HEK293T (cell line): ENCODE measurements around the gene MICALL2.
"Not testable (repeated sequence)": the region's sequence is repeated elsewhere in the genome, so short reads cannot be mapped to it uniquely, and the experiment has no call there.

Source experiments
- CTCF ChIA-PET: fragments of 350-600 bp; formaldehyde crosslinking; extraction: SDS; loops from one replicate; lab custom pipeline; 2021; ENCODE audit warnings: antibody characterized with exemption, inconsistent platforms; lab: Yijun Ruan, JAX
- POLR2A ChIA-PET: fragments of 350-600 bp; formaldehyde crosslinking; extraction: SDS; loops from one replicate; lab custom pipeline; 2020; ENCODE audit warnings: antibody characterized with exemption, inconsistent platforms; lab: Yijun Ruan, JAX
- DNase-seq: peaks from one replicate; pipeline ENCODE4 v3.0.0; 2012; ENCODE audit warnings: mixed read lengths; ENCODE audit errors: extremely low spot score
- ARNT ChIP-seq: fragments of 450-650 bp; IDR thresholded peaks from 2 replicates; pipeline ENCODE4 v1.6.1; 2017; ENCODE audit warnings: mild to moderate bottlenecking
- BHLHE40 ChIP-seq: fragments of 450-650 bp; IDR thresholded peaks from 2 replicates; pipeline ENCODE4 v1.6.1; 2016; ENCODE audit warnings: mild to moderate bottlenecking, moderate library complexity, borderline replicate concordance
- CTBP1 ChIP-seq: fragments of 450-650 bp; IDR thresholded peaks from 2 replicates; pipeline ENCODE4 v1.6.1; 2016; ENCODE audit warnings: borderline replicate concordance
- ELF4 ChIP-seq: fragments of 450-650 bp; IDR thresholded peaks from 2 replicates; pipeline ENCODE4 v1.6.1; 2017; ENCODE audit warnings: antibody characterized with exemption
- FOXA1 ChIP-seq: fragments of 450-650 bp; IDR thresholded peaks from 2 replicates; pipeline ENCODE4 v1.6.1; 2016; ENCODE audit warnings: mild to moderate bottlenecking
- FOXK2 ChIP-seq: fragments of 450-650 bp; IDR thresholded peaks from 2 replicates; pipeline ENCODE4 v1.6.1; 2016; ENCODE audit warnings: mild to moderate bottlenecking
- FOXM1 ChIP-seq: fragments of 450-650 bp; IDR thresholded peaks from 2 replicates; pipeline ENCODE4 v1.6.1; 2017; ENCODE audit warnings: mild to moderate bottlenecking, borderline replicate concordance
- HDGF ChIP-seq: fragments of 450-650 bp; IDR thresholded peaks from 2 replicates; pipeline ENCODE4 v1.6.1; 2017; ENCODE audit warnings: antibody characterized with exemption, borderline replicate concordance
- L3MBTL2 ChIP-seq: fragments of 450-650 bp; conservative IDR thresholded peaks from 2 replicates; pipeline ENCODE4 v1.6.1; 2016; ENCODE audit warnings: mild to moderate bottlenecking
- LEF1 ChIP-seq: fragments of 450-650 bp; IDR thresholded peaks from 2 replicates; pipeline ENCODE4 v1.6.1; 2017; ENCODE audit warnings: mild to moderate bottlenecking, borderline replicate concordance
- NFRKB ChIP-seq: fragments of 450-650 bp; IDR thresholded peaks from 2 replicates; pipeline ENCODE4 v1.6.1; 2016; ENCODE audit warnings: mild to moderate bottlenecking, moderate library complexity
- SP1 ChIP-seq: fragments of 450-650 bp; IDR thresholded peaks from 2 replicates; pipeline ENCODE4 v1.6.1; 2017
- SUZ12 ChIP-seq: fragments of 450-650 bp; IDR thresholded peaks from 2 replicates; pipeline ENCODE4 v1.6.1; 2016; ENCODE audit warnings: mild to moderate bottlenecking
- TARDBP ChIP-seq: fragments of 450-650 bp; IDR thresholded peaks from 2 replicates; pipeline ENCODE4 v1.6.1; 2016
- ZNF384 ChIP-seq: fragments of 450-650 bp; IDR thresholded peaks from 2 replicates; pipeline ENCODE4 v1.6.1; 2016
- TF ChIP-seq, protein P1 (sequence below): fragments of 450-650 bp; IDR thresholded peaks from 2 replicates; pipeline ENCODE4 v1.6.1; 2016

The MICALL2 gene

DNA sequence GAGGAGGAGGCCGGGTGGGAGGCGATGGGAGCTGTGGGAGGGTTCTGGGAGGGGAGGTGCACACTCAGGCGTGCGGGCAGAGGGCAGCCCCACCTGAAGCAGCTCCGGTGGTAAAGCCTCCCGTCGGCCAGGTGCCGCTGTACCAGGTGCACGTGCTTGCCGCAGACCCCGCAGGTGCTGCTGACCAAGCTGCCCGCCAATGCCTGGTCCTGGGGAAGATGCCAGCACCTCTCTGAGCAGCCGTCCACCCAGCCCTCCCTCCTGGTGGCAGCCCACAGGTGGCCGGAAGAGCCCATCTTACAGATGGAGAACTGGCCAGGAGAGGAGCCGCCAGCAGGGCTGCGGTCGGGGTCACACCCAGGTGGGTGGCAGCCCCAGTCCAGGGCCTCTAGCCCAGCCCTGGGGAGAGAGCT lies 12.6 kb downstream of the MICALL2 start:
- ChIA-PET CTCF (no interaction called here), POLR2A (no interaction called here)
- TF ChIP-seq SP1 (no peak), FOXA1 (no peak), SUZ12 (no peak)
- no peak for DNase-seq

DNA sequence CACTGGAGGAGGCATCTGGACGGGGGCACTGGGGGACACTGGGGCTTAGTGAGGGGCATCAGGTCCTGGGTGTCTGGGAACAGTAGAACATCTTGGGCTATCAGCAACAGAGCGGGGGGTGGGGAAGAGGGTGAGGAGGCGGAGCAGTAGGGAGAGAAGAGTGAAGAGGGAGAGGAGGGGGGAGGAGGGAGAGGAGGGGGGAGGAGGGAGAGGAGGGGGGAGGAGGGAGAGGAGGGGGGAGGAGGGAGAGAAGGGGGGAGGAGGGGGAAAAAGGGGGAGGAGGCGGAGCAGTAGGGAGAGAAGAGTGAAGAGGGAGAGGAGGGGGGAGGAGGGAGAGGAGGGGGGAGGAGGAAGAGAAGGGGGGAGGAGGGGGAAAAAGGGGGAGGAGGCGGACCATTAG lies 13.2 kb downstream of the MICALL2 start:
- DNase-seq, CTCF ChIA-PET, POLR2A ChIA-PET: not testable (repeated sequence)

DNA sequence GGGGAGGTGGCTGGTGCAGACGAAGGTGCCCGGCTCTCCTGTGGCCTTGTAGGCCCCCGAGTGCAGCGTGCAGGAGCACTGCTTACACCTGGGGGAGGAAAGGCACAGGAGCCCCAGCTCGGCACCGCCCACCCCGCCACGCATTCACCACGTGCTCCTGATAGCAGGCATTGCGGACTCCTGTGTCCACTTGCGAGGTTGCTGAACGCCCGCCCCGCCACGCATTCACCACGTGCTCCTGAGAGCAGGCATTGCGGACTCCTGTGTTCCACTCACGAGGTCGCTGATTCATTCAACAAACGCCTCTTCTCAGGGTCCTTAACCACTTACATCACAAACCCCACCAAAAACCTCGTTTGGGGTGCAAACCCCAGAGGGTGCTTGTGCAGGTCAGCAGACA lies 13.9 kb downstream of the MICALL2 start:
- TF ChIP-seq, protein P1, sequence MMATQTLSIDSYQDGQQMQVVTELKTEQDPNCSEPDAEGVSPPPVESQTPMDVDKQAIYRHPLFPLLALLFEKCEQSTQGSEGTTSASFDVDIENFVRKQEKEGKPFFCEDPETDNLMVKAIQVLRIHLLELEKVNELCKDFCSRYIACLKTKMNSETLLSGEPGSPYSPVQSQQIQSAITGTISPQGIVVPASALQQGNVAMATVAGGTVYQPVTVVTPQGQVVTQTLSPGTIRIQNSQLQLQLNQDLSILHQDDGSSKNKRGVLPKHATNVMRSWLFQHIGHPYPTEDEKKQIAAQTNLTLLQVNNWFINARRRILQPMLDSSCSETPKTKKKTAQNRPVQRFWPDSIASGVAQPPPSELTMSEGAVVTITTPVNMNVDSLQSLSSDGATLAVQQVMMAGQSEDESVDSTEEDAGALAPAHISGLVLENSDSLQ: no peak
- TF ChIP-seq FOXA1: no peak
- TF ChIP-seq TARDBP: no peak
- no peak for TF ChIP-seq ZNF384
- TF ChIP-seq FOXK2: no peak
- ChIA-PET POLR2A (no interaction called here), CTCF (no interaction called here)
- no peak for DNase-seq

DNA sequence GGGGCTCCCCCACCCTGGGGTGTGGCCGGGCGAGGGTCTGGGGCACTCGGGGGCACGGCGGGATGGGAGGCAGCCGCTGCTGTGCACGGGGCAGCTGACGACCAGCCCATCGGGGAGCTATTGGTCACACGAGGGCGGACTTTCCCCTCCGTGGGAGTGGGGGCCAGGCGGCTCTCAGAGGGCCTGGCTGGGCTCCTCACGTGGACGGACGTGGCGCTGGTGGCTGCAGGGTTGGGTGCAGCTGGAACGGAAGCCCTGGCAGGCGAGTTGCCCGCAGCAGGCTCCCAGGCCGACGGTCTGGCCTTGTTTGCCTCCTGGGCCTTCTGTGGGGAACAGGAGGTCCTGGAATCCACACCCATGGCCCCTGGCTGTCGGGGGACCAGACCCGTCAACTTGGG lies 14.3 kb downstream of the MICALL2 start:
- CTCF ChIA-PET: no interaction called here
- TF ChIP-seq NFRKB (no peak), HDGF (no peak), TARDBP (no peak), SP1 (no peak), SUZ12 (no peak), FOXK2 (no peak), CTBP1 (no peak)
- TF ChIP-seq, protein P1: no peak
- POLR2A ChIA-PET: no interaction called here
- DNase-seq: no peak

DNA sequence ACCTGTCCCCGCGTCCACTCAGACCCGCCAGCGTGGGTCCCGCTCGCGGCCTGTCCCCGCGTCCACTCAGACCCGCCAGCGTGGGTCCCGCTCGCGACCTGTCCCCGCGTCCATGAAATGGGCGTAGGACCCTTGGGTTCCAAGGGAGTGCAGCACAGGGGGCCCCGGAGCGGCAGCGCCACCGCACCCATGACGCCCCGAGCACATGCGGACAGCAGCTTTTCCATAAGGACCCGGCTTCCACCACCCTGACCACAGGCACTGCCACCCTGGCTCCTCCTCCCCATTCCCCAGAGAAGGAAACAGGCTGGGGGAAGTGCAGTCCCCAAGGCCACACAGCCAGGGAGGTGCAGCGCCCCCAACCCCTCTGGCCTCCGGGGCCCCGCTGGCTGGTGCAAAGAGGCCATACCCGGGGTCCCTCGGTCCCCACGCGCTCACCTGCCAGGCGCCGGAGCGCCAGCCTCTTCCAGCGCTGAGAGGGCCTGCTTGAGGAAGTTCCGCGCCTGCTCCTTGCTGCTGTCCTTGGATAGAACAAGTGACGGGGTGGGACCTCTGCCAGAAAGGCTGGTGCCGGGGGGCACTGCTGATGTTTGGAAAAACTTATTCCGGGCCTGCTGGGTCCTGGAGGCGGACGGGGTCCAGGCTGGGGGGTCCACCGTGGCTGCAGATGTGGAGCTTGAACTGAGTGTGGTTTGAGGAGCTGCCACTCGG lies 14.9 kb downstream of the MICALL2 start:
- ChIA-PET CTCF (no interaction called here), POLR2A (no interaction called here)
- no peak for TF ChIP-seq FOXK2
- TF ChIP-seq FOXM1: no peak
- TF ChIP-seq, protein P1: no peak
- no peak for TF ChIP-seq ELF4
- TF ChIP-seq ARNT: no peak
- no peak for TF ChIP-seq SP1
- no peak for TF ChIP-seq FOXA1
- no peak for TF ChIP-seq CTBP1
- TF ChIP-seq TARDBP: no peak
- TF ChIP-seq NFRKB: no peak
- no peak for TF ChIP-seq L3MBTL2
- no peak for TF ChIP-seq BHLHE40
- no peak for TF ChIP-seq ZNF384
- DNase-seq: no peak

DNA sequence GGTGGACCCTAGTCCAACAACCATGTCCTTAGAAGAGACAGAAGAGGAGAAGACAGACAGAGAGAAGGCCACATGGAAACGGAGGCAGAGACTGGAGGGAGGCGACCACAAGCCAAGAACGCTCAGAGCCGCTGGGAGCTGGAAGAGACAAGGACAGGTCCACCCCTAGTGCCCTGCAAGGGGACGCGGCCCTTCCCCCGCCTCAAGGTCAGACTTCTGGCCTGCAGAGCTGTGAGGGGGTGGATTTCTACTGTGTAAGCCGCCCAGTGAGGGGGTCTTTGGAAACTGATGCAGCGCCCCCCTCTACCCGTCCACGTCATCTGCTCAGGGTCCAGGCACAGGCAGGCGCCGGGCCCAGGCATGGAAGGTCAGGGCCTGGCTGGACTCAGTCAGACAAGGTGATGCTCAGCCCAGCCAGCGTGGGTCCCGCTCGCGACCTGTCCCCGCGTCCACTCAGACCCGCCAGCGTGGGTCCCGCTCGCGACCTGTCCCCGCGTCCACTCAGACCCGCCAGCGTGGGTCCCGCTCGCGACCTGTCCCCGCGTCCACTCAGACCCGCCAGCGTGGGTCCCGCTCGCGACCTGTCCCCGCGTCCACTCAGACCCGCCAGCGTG lies 15.6 kb downstream of the MICALL2 start:
- DNase-seq, CTCF ChIA-PET, POLR2A ChIA-PET: not testable (repeated sequence)

DNA sequence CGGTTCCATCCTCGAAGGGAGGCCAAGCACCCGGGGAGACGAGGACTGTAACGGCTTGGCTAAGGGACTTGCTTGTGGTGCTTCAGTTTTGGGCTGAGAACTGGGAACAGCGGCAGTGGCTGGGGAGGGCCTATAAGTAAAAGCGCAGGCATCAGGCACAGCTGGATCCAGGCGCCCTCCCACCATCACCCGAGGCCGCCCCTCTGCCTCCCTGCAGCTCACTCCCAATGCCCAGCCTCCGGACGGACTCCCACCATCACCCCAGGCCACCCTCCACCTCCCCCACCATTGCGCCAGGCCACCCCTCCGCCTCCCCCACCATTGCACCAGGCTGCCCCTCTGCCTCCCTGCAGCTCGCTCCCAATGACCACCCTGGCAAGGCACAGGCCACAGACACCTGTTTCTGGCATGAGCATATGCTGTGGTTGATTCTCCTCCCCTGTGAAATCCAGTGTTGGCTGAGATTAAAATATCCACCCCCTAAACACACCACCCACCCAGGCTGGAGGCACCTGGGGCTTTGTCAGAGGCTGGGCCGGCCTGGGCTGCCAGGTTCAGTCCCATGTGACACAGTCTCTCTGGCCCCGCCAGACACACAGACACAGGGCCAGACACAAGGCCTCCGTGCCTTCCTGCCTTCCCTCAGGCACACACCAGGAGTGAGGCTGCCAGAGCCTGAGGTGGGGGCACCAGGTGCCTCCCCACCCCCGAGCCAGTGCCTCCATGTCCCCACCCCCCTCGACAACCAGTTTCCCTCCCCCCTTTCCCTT lies 16.7 kb downstream of the MICALL2 start:
- DNase-seq: no peak
- POLR2A ChIA-PET: no interaction called here
- TF ChIP-seq HDGF (no peak), ZNF384 (no peak), SUZ12 (no peak), FOXK2 (no peak), LEF1 (no peak), ARNT (no peak), SP1 (no peak), ELF4 (no peak), BHLHE40 (no peak), TARDBP (no peak), L3MBTL2 (no peak), NFRKB (no peak), CTBP1 (no peak), FOXM1 (no peak), FOXA1 (no peak)
- TF ChIP-seq, protein P1: no peak
- CTCF ChIA-PET: interaction anchor here (1.4 kb wide), 1 partner anchor 10 kb away, joined by 5 read pairs; no protein-coding TSS in a partner anchor
